Limb (tissue), 2 donors: ENCODE data around the gene ORAI2.
A peak's percentile ranks its signal among the peaks of the same experiment; 100 is the strongest.
"Not testable (repeated sequence)": the region's sequence is repeated elsewhere in the genome, so short reads cannot be mapped to it uniquely, and the experiment has no call there.

Experiments
- DNase-seq, 2 donors: peaks; one replicate each; pipeline ENCODE4 v3.0.0-alpha.2; 2016; ENCODE audit errors: extremely low spot score in 2 of 2

Gene ORAI2

GRCh38 chr7:102446387-102447156 lies 13.2 kb downstream of the ORAI2 start:
- no peak for DNase-seq

GRCh38 chr7:102447311-102447710 lies 13.9 kb downstream of the ORAI2 start:
- no peak for DNase-seq

GRCh38 chr7:102449136-102449535 lies 15.8 kb downstream of the ORAI2 start:
- DNase-seq = no peak

GRCh38 chr7:102450242-102450641 lies 16.9 kb downstream of the ORAI2 start:
- no peak for DNase-seq

- no peak for DNase-seq
These were observed 18.1 kb downstream of the ORAI2 start for GRCh38 chr7:102451371-102452054.

GRCh38 chr7:102452451-102452850 lies 19.1 kb downstream of the ORAI2 start:
- DNase-seq = no peak

GRCh38 chr7:102453319-102453718 lies 19.9 kb downstream of the ORAI2 start:
- DNase-seq = no peak

GRCh38 chr7:102454468-102454867 lies 21.1 kb downstream of the ORAI2 start:
- no peak for DNase-seq

- DNase-seq = not testable (repeated sequence)
These were observed 21.6 kb downstream of the ORAI2 start for GRCh38 chr7:102454932-102455331.

- no peak for DNase-seq
These were observed 22.2 kb downstream of the ORAI2 start for GRCh38 chr7:102455596-102455995.

GRCh38 chr7:102456327-102456726 lies 23.0 kb downstream of the ORAI2 start:
- DNase-seq = no peak

- no peak for DNase-seq
These were observed 24.1 kb downstream of the ORAI2 start for GRCh38 chr7:102457352-102457924.

- DNase-seq = no peak
These were observed 26.0 kb downstream of the ORAI2 start for GRCh38 chr7:102459221-102459844.

- no peak for DNase-seq
These were observed 27.1 kb downstream of the ORAI2 start for GRCh38 chr7:102460467-102460866.

- no peak for DNase-seq
These were observed 30.6 kb downstream of the ORAI2 start for GRCh38 chr7:102463841-102464576.

GRCh38 chr7:102464577-102465280 lies 31.4 kb downstream of the ORAI2 start, which contains the start of the genes ALKBH4 and LRWD1:
TSS of gene ALKBH4 (minus strand) at chr7:102464863. CDS start at chr7:102464836, 27 bp downstream.
TSS of gene LRWD1 (plus strand) at chr7:102464984. CDS start at chr7:102465081, 97 bp downstream.
- peak; percentile 92 to 97 for DNase-seq

GRCh38 chr7:102466097-102466496 lies 32.7 kb downstream of the ORAI2 start:
- no peak for DNase-seq

- DNase-seq = no peak
These were observed 34.5 kb downstream of the ORAI2 start for GRCh38 chr7:102467581-102468477.
